Stimulated activated CD8-positive, alpha-beta memory T cell treated with anti-CD3 and anti-CD28 coated beads, Interleukin-12 subunit alpha, Interleukin-12 subunit beta, amount 100 ng/mL, for 24 hours (primary cell): ENCODE data around the gene TMEM260.
"Not testable (repeated sequence)": the region's sequence is repeated elsewhere in the genome, so short reads cannot be mapped to it uniquely, and the experiment has no call there.

Source experiments
- DNase-seq: peaks from one replicate; pipeline ENCODE4 v3.0.0-alpha.2; 2020; ENCODE audit errors: extremely low read depth

The TMEM260 gene

DNA sequence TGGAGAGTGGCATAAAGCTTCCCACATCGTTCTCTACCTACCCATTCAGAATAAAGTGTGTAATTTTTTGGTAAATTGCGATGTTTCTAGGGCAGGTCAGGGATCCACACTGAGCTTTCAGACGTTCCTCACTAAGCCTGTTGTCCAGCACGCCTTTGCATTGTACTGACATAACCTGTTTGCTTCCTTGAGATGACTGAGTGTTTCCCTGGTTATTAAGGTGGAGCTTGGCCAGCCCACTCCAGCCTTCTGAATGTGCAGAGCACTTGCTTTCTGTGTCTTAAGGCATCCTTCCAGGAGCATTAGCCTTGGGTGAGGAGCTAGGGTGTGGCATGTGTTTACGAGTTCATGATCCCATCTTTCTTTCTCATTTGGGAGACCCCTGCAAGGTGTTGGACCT lies 96.4 kb downstream of the TMEM260 start:
- DNase-seq, result no peak

DNA sequence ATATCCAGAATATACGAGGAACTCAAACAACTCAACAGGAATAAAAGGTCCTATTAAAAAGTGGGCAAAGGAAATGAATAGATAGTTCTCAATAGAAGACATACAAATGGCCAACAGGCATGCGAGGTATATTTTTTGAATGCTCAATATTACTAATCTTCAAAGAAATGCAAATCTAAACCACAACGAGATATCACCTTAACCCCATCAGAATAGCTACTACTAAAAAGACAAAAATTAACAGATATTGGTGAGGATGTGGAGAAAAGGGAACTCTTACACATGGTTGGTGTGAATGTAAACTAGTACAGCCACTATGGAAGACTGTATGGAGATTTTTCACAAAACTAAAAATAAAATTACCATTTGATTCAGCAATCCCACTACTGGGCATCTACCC lies 99.2 kb downstream of the TMEM260 start:
- DNase-seq, result no peak

DNA sequence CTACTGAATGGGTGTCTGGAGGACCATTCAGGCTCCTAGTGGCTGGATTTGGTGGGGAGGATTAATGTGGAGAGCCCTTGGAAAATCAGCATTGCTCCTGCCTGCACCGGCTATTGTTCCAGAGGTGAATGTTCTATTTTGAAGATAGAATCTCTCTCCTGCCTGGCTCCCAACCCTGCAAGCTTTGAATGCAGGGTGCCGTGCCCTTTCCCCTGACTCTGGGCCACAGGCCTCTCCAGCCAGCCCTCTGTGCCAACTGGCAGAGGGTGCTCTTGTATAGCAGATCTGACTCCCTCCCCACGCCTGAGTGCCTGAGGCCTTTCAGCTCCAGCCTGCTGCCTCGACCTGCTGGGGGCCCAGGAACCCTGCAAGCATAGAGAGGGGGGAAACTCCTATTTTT lies 106.8 kb downstream of the TMEM260 start:
- DNase-seq, result no peak

DNA sequence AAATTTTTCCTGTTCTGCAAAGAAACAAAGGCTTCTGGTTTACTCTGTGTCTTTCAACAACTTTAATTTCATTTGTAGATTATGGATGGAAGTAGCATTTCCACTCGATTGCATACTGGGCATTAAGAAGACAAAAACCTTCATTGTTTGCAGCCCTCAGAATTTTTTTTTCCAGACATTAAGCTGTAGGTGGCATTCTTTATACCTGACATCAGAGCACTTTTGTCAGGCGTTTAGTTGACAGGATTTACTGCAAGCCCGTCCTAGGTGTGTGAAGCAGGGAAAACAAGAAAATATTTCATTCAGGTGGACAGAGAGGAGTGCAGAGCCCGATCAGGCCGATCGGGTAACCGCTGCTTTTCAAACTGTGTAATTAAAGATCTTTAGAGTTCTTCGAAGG lies 107.5 kb downstream of the TMEM260 start:
- DNase-seq, result no peak

DNA sequence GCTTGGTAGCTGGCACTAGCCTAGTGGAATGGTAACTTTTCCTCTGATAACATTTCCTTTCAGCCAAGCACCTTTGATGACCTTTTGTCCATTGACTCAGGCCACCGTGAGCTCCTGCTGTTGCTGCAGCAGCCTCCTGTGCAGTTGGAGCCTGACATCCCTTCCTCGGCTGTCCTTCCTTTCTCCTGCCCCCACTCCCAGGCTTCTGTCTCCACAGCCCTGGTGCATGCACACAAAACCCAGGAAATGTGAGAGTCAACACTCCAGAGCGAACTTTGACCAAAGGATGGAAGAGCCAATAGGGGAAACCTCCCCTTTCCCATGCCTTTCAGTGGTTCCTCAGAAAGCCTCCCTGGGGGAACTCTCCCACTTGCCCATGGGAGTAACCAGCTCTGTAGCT lies 115.0 kb downstream of the TMEM260 start:
- DNase-seq, result no peak

DNA sequence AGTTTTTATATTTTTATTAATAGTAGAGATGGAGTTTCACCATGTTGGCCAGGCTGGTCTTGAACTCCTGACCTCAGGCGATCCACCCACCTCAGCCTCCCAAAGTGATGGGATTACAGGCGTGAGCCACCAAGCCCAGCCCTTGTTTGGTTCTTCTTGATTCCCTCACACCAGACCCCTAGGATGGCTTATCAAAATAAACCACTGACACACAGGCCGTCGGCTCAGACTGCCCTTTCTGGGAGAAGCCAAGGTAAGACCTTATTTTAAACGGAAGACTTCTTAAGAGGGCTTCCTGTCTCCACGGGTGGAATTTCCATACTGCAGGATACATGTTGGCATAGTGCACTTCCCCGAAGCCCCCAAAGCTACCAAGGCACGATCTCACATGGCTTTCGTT lies 115.6 kb downstream of the TMEM260 start:
- not testable (repeated sequence) for DNase-seq
